LoVo (cell line): Measurements from ENCODE around the gene CERKL.

ENCODE experiments used
- DNase-seq: peaks from one replicate; pipeline ENCODE4 v3.0.0-alpha.2; 2016; ENCODE audit warnings: low spot score

The CERKL gene

DNA sequence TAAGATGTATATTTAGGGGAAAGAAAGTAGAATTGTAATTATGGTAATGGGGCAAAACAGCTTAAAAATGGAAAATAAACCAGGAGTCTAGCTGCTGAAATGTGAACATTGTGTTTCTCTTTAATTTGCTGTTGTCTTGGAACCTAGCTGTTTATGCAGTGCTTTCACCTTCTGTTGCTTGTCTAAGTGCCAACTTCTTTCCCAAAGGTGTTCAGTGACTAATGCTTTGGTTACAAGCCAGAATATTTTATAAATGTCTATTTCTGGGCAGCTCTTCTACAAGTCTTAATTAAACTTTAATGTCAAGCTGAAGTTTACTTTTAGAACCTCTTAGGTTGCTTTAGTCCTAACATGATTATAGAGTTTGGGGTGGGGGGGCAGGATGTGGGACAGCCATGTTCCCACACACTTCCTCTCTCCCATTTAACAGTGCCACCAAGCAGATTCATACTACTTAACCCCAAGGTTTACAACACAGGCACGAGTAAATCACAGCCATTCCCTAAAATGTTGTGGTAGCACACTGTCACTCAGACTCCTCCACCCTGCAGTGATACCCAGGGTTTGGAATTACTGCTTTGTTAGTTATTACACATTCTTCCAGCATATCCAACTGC lies 139.1 kb downstream of the CERKL start:
- peak; percentile 6 for DNase-seq

GRCh38 chr2:181516992-181517391 lies 139.9 kb downstream of the CERKL start:
- DNase-seq = no peak

DNA sequence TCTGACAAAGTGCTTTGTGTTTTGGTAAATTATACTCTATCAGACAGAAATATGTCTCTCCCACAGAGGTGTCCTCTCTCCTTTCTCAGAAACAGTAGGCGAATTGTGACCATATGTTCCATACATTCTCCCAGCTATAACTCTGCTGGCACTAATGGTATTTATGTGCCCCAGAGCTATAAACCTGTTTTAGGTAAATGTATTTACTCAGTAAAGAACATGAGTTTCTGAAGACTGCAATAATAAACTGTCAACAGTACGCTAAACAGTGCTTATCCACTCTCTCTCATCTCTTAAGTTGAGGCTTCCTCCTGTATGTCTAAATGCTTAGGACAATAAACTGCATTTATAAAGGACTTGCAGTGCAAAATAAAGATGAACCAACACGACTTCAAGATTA lies 141.2 kb downstream of the CERKL start:
- no peak for DNase-seq

- DNase-seq = no peak
These were observed 156.7 kb downstream of the CERKL start for GRCh38 chr2:181500201-181500600.

DNA sequence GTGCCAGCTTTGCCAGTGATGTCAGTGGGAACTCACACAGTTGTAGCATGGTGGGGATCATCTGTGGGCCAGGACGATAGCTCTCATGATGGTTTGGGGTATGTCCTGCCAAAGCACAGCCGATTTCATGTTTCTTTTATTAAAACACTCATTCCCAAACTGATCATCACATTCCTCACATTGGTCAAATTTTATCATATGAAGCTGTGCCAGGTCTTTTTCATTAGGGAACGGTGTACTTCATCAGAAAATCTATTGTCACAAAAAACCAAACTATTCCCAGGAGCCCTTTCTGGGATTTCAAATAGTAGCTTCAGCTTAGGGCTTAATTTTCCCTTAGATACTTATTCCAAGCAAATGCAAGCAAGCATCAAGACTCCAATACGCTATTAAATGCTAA lies 157.7 kb downstream of the CERKL start:
- no peak for DNase-seq
